Neural cell (in vitro differentiated cells): ENCODE results near the gene AVPR1B. TPM values are rescaled to one million over a fixed set of nuclear protein-coding genes. Genes with fewer than 3 reads are reported as not detected.

ENCODE experiments used
- H2AFZ ChIP-seq: fragments of 200-600, 300-800 bp; sonication (generic), shearing (Covaris generic); 2 replicates; pipeline ENCODE4 v1.6.0; 2014; ENCODE audit warnings: low read depth, mild to moderate bottlenecking, antibody characterized with exemption, low read length, moderate library complexity
- H3F3A ChIP-seq: fragments of 200-600 bp; shearing (Covaris generic); 2 replicates; pipeline ENCODE4 v1.6.1; 2016; ENCODE audit warnings: mild to moderate bottlenecking, moderate library complexity, mixed read lengths, antibody characterized with exemption, low read length; ENCODE audit not compliant: insufficient read depth, poor library complexity, severe bottlenecking
- H3K27ac ChIP-seq: fragments of 200-600, 300-800 bp; sonication (generic), shearing (Covaris generic); 2 replicates; pipeline ENCODE4 v1.5.1; 2014; ENCODE audit warnings: mild to moderate bottlenecking, low read length, moderate library complexity
- H3K27me3 ChIP-seq: fragments of 300-800, 200-600 bp; sonication (generic), shearing (Covaris generic); 2 replicates; pipeline ENCODE4 v1.6.0; 2014; ENCODE audit warnings: mild to moderate bottlenecking, low read depth, low read length, moderate library complexity; ENCODE audit not compliant: insufficient read depth
- H3K36me3 ChIP-seq: fragments of 300-800, 200-600 bp; sonication (generic), shearing (Covaris generic); 2 replicates; pipeline ENCODE4 v1.5.1; 2014; ENCODE audit warnings: mild to moderate bottlenecking, antibody characterized with exemption, low read length, moderate library complexity; ENCODE audit not compliant: insufficient read depth
- H3K4me2 ChIP-seq: fragments of 300-800, 200-600 bp; sonication (generic), shearing (Covaris generic); 2 replicates; pipeline ENCODE4 v1.6.0; 2014; ENCODE audit warnings: mild to moderate bottlenecking, low read length
- H3K4me3 ChIP-seq: fragments of 300-800, 200-600 bp; sonication (generic), shearing (Covaris generic); 2 replicates; pipeline ENCODE4 v1.5.1; 2014; ENCODE audit warnings: mild to moderate bottlenecking, low read length, moderate library complexity
- H3K79me2 ChIP-seq: fragments of 200-600 bp; shearing (Covaris generic); replicated peaks from 2 replicates; pipeline ENCODE4 v1.6.0; 2014; ENCODE audit warnings: mild to moderate bottlenecking, low read length, moderate library complexity; ENCODE audit not compliant: insufficient read depth
- H3K9ac ChIP-seq: fragments of 300-800, 200-600 bp; sonication (generic), shearing (Covaris generic); 2 replicates; pipeline ENCODE4 v1.6.1; 2016; ENCODE audit warnings: mild to moderate bottlenecking, low read length, mixed read lengths
- H3K9me2 ChIP-seq: fragments of 200-600 bp; shearing (Covaris generic); 2 replicates; pipeline ENCODE4 v1.6.1; 2016; ENCODE audit warnings: mild to moderate bottlenecking, low read length, mixed read lengths; ENCODE audit not compliant: insufficient read depth
- H3K9me3 ChIP-seq: fragments of 200-600, 300-800 bp; sonication (generic), shearing (Covaris generic); 2 replicates; pipeline ENCODE4 v1.6.1; 2016; ENCODE audit warnings: mild to moderate bottlenecking, mixed run types, low read length, moderate library complexity, mixed read lengths
- H4K20me1 ChIP-seq: fragments of 200-600 bp; shearing (Covaris generic); 2 replicates; pipeline ENCODE4 v1.6.1; 2016; ENCODE audit warnings: mild to moderate bottlenecking, mixed run types; ENCODE audit not compliant: insufficient read depth
- EP300 ChIP-seq: fragments of 450-650 bp; conservative IDR thresholded peaks from 2 replicates; pipeline ENCODE4 v1.6.1; 2014; ENCODE audit warnings: antibody characterized with exemption, mild to moderate bottlenecking, moderate library complexity; ENCODE audit not compliant: poor library complexity, severe bottlenecking
- EZH2 ChIP-seq: fragments of 200-600, 300-800 bp; shearing (Covaris generic), sonication (generic); IDR thresholded peaks from 2 replicates; pipeline ENCODE4 v1.6.1; 2014; ENCODE audit warnings: antibody characterized with exemption, low read length, borderline replicate concordance, mild to moderate bottlenecking; ENCODE audit not compliant: insufficient read depth, poor library complexity, severe bottlenecking
- MXI1 ChIP-seq: fragments of 450-650 bp; conservative IDR thresholded peaks from 2 replicates; pipeline ENCODE4 v1.6.1; 2014; ENCODE audit warnings: antibody characterized with exemption, mild to moderate bottlenecking; ENCODE audit not compliant: poor library complexity, severe bottlenecking
- POLR2AphosphoS5 ChIP-seq: IDR thresholded peaks from 2 replicates; pipeline ENCODE4 v1.6.1; 2012
- RAD21 ChIP-seq: fragments of 450-650 bp; conservative IDR thresholded peaks from 2 replicates; pipeline ENCODE4 v1.6.1; 2014; ENCODE audit warnings: antibody characterized with exemption, mild to moderate bottlenecking, moderate library complexity
- REST ChIP-seq: IDR thresholded peaks from 2 replicates; pipeline ENCODE4 v1.6.1; 2012; ENCODE audit warnings: borderline replicate concordance
- SMC3 ChIP-seq: fragments of 450-650 bp; conservative IDR thresholded peaks from 2 replicates; pipeline ENCODE4 v1.6.1; 2014; ENCODE audit warnings: antibody characterized with exemption, mild to moderate bottlenecking, moderate library complexity; ENCODE audit not compliant: poor library complexity
- TAF1 ChIP-seq: IDR thresholded peaks from 2 replicates; pipeline ENCODE4 v1.6.1; 2012; ENCODE audit warnings: low read depth
- polyA plus RNA-seq: library from polyadenylated mRNA; depleted of rRNA; stranded (reverse); fragments of >200 nt; gene quantifications from 2 replicates; pipeline ENCODE4 v1.2.3, GENCODE V29; 2014
- TF ChIP-seq, protein P1 (sequence below): fragments of 450-650 bp; IDR thresholded peaks from 2 replicates; pipeline ENCODE4 v1.5.1; 2014; ENCODE audit warnings: antibody characterized with exemption, mild to moderate bottlenecking, moderate library complexity; ENCODE audit not compliant: poor library complexity, severe bottlenecking

Gene AVPR1B
- polyA plus RNA-seq, 1 donor from 2014 or later, result not detected

- no peaks in the 10 kb centered on the region for H4K20me1 ChIP-seq
These were observed 1.4 kb downstream of the AVPR1B start for GRCh38 chr1:206115791-206116190.

DNA sequence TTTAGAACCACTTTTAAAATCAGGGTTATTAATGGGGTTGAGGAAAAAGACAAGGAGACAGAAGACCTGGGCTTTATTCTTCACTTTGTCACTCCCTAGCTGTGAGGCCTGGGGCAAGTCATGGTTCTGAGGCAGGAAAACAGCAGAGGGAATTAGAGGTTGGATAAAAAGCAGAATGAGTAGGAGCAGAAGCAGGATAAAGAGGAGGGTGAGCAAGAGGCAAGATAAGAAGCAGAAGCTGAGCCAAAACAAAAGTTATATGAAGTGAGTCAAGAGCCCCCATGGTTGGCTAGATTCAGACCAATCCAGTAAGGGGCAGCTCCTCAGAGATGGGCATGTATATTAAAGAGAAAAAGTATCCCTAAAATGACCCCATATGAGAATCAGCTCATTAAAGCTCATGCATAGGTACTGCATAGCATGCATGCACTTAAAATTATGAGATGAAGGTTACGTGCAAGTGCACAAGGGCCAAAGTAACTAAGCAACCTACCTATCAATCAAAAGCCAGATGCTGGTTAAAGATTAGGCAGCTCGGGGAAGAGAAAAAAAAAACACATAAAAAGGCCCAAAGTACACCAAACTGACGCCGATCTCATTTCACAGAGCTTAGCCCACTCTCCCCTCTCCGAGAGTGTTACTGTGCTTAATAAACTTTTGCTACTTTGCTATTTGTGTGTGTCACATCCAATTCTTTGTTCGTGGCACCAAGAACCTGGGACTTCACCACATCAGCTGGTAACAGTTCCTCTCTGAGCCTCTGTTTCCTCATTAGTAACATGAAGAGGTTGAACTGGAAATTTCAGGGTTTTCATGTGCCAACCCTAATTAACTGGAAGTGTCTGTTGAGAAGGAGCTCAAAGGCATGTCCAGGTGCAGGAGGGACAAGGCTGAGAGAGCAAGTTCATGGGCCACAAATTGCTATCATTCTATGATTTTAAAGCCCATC, 2.2 kb downstream of the AVPR1B start:
- TF ChIP-seq, protein P1, sequence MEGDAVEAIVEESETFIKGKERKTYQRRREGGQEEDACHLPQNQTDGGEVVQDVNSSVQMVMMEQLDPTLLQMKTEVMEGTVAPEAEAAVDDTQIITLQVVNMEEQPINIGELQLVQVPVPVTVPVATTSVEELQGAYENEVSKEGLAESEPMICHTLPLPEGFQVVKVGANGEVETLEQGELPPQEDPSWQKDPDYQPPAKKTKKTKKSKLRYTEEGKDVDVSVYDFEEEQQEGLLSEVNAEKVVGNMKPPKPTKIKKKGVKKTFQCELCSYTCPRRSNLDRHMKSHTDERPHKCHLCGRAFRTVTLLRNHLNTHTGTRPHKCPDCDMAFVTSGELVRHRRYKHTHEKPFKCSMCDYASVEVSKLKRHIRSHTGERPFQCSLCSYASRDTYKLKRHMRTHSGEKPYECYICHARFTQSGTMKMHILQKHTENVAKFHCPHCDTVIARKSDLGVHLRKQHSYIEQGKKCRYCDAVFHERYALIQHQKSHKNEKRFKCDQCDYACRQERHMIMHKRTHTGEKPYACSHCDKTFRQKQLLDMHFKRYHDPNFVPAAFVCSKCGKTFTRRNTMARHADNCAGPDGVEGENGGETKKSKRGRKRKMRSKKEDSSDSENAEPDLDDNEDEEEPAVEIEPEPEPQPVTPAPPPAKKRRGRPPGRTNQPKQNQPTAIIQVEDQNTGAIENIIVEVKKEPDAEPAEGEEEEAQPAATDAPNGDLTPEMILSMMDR, result no peak
- TF ChIP-seq MXI1, result no peak
- no peak for TF ChIP-seq EZH2
- TF ChIP-seq EP300, result no peak
- no peak for TF ChIP-seq POLR2AphosphoS5
- no peak for TF ChIP-seq RAD21

More at GRCh38 chr1:206115791-206116190, 1.4 kb downstream of the AVPR1B start:
- Histone ChIP-seq H3K9me3 (no peaks in the 10 kb centered on the region), H3F3A (no peaks in the 10 kb centered on the region), H3K36me3 (no peaks in the 10 kb centered on the region), H3K27ac (no peak overlapping the region), H3K9ac (no peak overlapping the region), H2AFZ (no peak overlapping the region), H3K4me3 (no peak overlapping the region), H3K79me2 (no peaks in the 10 kb centered on the region), H3K4me2 (no peak overlapping the region), H3K9me2 (no peaks in the 10 kb centered on the region), H3K27me3 (peaks cover 21% of the 10 kb centered on the region)
- no peak for TF ChIP-seq REST
- TF ChIP-seq MXI1, result no peak
- TF ChIP-seq POLR2AphosphoS5, result no peak
- TF ChIP-seq RAD21, result no peak
- TF ChIP-seq SMC3, result no peak
- TF ChIP-seq EZH2, result no peak
- no peak for TF ChIP-seq TAF1
- TF ChIP-seq, protein P1, result no peak
- TF ChIP-seq EP300, result no peak

More for the DNA sequence above, 2.2 kb downstream of the AVPR1B start:
- no peak overlapping the region for H3K4me2 ChIP-seq
- H3K9me2 ChIP-seq, result no peaks in the 10 kb centered on the region
- no peaks in the 10 kb centered on the region for H3K79me2 ChIP-seq
- no peak overlapping the region for H3K4me3 ChIP-seq
- no peaks in the 10 kb centered on the region for H3K36me3 ChIP-seq
- no peak overlapping the region for H3K27ac ChIP-seq
- no peaks in the 10 kb centered on the region for H3F3A ChIP-seq
- H3K9me3 ChIP-seq, result no peaks in the 10 kb centered on the region
- no peak overlapping the region for H2AFZ ChIP-seq
- H3K9ac ChIP-seq, result no peak overlapping the region
- H3K27me3 ChIP-seq, result peaks cover 21% of the 10 kb centered on the region
- H4K20me1 ChIP-seq, result no peaks in the 10 kb centered on the region
